IPS-11a (cell line): ENCODE results near the gene UBAC2.
"Not testable (repeated sequence)": the region's sequence is repeated elsewhere in the genome, so short reads cannot be mapped to it uniquely, and the experiment has no call there.

Source experiments
- H3K4me3 ChIP-seq: one replicate; pipeline ENCODE4 v1.5.1; 2013; ENCODE audit warnings: low read depth, low read length, control low read depth

The UBAC2 gene

DNA sequence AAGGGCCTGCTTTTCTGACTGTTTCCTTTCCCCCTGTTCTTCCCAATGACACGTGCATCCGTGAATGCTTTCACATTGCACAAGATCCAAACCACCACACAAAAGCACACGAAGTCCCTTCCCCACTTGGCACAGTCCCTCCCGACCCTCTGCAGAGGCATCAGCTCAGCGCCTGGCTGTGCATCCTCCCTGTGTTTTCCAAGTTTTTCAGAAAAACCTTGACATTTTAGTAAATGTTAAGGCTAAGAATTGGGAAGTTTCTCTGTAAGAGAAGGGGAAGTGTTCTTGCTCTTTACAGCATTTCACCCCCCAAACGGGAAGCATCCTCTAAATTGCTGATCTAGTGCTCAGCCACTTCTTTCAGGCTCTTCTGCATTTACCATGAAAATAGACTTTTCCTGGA, 206.1 kb downstream of the UBAC2 start:
- no peak overlapping the region for H3K4me3 ChIP-seq

DNA sequence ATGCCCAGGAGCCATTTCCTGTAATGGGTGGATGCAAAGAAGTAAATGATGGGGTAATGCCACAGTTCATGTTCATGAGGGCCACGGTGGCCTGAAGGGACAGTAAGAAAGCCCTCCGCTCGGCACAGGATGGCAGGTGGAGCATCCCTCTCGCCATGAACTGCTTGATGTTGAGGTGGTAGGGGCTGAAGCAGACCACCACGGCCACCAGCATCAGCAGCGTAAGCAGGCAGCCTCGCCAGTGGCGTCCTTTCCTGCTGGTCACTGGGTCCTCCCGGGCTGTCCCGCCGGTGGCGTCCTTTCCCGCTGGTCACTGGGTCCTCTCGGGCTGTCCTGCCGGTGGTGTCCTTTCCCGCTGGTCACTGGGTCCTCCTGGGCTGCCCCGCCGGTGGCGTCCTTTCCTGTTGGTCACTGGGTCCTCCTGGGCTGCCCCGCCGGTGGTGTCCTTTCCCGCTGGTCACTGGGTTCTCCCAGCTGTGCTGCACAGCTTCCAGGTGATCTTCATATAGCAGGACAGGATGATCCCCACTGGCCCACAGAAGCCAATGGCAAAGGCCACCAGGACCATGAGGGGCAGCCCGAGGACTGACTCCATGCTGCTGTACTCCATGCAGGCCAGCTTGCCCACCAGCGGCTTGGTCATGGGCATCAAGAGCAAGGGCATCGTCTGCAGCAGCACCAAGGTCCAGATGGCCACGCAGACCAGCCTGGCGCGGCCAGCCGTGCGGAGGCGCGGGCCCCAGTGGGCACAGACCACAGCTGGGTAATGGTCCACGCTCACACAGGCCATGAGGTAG, 207.4 kb downstream of the UBAC2 start:
- no peak overlapping the region for H3K4me3 ChIP-seq

DNA sequence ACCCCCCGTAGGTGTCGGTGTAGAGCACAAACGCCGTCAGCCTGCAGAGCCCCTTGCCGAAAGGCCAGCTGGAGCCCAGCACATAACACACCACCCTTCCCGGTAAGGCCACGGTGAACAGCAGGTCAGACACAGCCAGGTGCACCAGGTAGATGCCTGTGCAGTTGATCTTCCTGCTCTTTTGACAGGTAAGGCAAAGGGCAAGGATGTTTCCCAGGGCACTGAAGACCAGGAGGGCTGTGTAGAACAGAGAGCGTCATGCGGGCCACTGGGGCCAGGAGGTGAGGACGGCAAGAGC, 208.0 kb downstream of the UBAC2 start:
- no peak overlapping the region for H3K4me3 ChIP-seq

DNA sequence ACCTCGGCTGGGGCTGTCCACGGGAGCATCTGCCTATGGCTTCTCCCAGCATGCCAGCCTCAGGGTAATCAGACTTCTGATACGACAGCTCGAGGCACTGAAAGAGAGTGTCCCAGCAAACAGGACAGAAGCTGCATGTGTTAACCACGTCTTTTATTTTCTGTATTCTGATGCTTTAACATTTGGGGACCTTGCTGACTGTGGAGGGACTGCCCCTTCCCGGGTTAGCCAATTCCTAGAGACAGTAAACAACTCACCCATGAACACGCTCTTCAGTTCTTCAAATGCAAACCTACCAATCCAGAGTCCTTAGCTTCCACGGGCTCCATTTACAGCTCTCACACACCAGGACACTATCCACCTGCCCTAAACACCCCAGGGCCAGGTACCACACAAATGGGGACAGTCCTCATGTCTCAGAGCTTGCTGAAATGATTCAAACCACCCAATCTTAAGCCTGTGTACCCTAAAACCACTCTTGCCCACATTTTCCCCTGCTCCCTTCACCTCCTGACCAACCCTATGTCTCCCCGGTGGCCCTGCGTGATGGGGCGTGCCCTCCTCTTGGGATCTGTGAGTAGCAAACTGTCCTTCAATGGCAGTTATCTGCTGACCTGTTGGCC, 208.9 kb downstream of the UBAC2 start:
- not testable (repeated sequence) for H3K4me3 ChIP-seq

DNA sequence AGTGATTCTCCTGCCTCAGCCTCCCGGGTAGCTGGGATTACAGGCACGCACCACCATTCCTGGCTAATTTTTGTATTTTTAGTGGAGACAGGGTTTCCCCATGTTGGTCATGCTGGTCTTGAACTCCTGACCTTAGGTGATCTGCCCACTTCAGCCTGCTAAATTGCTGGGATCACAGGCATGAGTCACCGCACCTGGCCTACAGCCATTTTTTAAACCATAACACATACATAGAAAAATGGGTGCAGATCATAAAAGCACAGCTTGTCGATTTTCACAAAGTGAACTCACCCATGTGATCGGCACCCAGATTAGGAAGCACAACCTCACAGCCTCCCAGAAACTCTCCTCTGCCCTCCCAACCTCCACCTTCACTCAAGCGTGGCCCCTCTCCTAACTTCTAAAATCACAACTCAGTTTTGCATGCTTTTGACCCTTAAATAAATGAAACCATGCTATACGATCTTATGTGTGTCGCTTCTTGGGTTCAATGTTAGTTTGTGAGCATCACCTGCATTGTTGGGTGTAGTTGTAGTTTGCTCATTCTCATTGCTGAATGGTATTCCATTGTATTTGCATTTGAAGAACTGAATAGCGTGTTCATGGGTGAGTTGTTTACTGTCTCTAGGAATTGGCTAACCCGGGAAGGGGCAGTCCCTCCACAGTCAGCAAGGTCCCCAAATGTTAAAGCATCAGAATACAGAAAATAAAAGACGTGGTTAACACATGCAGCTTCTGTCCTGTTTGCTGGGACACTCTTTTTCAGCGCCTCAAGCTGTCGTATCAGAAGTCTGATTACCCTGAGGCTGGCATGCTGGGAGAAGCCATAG, 210.2 kb downstream of the UBAC2 start:
- H3K4me3 ChIP-seq, result not testable (repeated sequence)

DNA sequence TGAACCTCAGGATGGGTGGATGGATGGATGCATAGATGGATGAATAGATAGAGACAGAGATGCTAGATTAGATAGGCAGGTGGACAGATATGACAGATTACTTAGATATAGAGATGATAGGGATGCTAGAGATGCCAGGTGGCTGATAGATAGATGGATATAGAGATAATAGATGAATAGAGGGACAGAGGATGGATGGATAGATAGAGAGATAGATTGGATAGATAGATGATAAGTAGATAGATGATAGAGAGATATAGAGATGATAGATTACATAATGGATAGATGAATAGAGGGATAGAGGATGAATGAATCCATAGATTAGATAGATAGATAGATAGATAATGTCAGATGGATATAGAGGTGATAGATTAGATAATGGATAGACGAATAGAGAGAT, 212.2 kb downstream of the UBAC2 start:
- no peak overlapping the region for H3K4me3 ChIP-seq

DNA sequence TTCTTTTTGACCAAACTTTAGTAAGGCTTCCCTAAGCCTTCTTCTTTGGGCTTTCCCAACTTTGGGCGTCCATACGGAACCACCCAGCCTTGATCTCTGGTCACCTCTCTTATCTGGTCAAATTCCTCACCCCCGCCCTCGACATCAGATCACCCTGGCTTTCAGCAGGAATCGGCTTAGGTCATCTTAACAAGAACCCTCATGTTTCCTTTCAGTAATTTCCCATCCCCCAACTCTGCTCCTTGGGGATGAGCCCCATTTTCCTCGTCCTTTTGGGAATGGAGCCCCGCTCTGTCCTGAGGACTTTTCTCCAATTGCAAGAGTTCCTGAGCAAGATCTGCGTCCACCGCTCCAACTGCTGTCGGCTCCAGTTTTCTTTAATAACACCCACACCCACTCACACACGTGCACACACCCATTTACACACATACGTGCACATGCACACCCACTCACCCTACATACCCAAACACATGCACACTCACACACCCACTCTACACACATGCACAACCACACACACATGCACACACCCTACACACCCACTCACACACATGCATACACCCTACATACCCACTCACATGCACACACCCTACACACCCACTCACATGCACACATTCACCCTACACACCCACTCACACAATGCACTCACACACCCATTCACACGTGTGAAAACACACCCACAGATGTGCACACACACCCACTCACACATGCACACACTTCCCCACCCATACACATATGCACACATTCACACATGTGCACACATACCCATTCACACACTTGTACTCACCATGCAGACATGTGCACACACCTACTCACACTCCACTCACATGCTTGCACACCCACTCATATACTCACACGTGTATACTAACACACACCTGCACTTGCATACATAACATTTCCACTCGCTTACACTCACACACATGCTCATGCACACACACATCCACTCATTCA, 213.7 kb downstream of the UBAC2 start:
- no peak overlapping the region for H3K4me3 ChIP-seq

DNA sequence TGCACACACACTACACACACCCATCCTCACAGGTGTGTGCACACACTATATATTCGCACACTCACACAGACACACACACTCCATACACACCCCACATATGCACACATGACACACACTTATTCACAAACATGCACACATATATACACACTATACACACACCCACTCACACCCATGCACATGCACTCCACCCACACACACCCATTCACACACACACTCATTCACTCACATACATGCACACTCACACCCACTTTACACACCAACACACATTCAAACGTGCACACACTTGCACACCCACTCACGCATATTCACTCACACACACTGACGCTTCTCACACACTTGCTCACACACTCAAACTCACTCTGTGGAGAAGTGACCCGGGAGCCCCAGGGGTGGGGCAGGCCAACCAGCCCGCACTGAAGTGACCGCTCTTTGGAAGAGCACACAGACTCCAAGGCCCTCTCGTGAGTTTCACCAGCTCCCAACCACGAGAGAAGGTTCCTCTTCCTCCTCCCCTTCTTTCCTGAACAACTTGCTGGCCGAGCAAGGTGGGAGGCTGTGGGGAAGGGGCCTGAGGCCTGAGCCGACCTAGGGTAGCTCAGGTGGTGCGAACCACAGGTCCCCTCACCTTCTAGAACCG, 214.5 kb downstream of the UBAC2 start:
- no peak overlapping the region for H3K4me3 ChIP-seq

DNA sequence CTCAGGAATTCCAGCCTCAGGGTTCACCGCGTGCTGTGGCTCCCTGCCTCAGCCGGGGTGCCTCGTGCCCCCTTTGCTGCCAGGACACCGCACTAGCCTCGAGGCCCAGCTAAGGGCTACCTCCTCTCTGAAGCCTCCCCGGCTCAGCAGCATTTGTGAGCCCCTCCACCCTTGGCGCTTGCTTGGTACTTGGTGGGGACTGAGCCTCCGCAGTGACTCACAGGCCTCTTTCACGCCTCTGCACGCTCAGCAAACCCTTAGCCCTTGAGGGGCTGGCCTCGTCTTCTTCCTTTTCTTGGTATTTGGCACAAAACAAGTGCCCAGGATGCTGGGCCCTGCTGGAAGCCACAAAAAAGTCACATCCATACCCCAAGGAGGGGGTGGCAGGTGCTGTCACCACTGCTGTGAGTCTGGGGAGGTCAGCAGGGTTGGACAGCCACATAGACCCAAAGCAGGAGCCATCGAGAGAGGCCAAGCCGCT, 215.2 kb downstream of the UBAC2 start:
- H3K4me3 ChIP-seq, result no peak overlapping the region

DNA sequence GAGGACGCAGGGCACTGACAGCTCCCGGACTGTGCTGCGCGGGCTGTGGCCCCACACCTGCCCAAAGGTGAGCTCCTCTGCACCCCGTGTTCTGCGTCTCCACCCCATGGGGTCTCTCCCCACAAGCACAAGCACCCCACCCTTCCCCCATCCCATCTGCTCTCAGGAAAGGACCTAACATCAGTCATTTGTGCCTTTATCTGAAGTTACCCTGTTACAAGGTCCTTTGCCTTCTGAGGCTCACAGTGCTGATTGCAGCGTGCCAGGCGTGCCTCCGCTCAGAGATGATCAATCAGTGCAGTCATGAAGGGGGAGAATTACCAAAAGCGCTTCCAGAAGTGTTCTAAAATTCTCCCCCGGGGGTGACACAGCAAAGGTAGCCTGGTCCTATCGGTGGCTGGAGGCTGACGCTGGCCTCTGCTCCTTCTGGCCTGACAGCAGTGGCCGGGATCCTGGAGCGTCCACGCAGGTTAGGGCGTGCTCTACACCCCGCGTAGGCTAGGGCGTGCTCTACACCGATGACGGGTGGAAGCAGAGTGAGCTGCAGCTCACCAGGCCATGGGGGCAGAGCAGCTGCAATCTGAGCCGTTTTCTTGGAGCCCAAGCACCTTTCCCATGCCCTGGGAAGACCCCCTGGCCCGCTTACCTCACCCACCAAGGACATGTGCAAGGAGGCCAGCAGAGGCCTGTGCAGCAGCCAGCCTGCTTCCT, 215.9 kb downstream of the UBAC2 start:
- no peak overlapping the region for H3K4me3 ChIP-seq

DNA sequence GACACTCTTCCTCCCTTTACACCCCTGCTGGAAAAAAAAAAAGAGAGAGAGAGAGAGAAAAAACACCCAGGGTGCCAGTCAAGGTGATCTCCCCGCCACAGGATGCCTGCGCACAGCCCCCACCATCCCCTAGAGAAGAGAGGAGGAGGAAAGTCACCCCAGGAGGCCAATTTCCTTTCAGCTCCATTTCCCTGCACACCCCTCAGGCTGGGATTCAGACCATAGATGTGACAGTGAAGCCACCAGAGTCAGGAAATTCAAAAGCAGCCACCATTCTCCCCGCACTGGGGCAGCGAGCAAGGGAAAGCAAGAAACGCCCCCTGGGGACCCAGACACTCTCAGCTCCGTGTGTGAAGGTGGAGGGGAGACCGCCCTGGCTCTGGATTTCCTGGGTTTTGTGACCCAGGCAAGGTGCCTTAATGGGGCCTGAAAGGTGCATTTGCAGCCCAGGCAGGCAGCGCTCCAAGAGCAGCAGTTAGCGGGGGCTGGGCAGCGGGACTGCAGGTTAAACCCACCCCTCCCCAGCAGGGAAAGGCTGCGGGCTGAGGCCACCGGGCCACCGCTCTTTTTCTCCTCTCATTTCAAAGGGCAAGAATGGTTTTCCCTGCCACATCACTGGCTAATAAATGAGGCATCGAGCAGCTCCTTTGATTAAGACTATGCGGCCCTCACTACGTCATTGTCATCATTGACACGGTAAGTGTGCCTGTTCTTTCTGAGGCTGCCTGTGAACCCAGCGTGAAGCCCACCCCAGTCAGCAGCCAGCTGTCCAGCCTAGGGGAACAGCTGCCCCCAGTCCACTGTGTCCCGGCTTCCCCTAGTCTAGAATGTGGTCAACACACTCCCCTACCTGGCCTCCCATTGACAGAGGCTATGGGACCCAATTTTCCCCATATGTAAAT, 216.8 kb downstream of the UBAC2 start:
- no peak overlapping the region for H3K4me3 ChIP-seq

DNA sequence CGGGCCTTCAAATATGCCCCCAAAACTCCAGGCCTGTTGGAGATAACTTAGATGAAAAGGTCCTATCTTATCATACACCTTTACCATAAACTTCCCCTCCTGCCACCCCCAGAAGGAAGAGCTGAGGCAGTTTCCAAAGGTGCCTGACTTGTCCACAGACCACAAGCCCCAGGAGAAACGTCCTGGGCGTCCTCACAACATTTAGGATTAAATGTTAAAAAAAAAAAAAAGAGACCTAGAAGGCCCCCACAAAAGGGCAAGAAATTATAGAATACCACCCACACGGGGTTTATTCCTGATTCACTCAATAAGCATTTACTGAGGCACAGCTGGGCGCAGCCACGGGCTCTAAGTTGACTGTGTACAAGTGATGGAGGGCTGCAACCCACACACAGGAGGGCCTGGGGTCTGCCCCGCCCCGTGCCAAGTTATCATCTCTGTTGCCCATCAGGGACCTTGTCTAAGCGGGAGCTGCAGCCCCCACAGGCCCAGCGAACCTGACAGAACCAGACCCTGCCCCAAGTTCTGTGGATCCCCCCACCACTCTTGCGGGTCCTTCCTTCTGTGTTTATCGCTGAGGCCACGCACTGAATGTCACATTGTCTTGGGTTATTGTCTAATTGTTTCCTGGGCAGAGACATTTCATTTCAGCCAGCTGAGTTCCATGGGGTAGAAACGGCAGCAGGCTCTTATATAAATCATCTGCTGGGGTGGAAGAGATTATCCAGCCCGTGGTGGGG, 217.6 kb downstream of the UBAC2 start:
- no peak overlapping the region for H3K4me3 ChIP-seq

DNA sequence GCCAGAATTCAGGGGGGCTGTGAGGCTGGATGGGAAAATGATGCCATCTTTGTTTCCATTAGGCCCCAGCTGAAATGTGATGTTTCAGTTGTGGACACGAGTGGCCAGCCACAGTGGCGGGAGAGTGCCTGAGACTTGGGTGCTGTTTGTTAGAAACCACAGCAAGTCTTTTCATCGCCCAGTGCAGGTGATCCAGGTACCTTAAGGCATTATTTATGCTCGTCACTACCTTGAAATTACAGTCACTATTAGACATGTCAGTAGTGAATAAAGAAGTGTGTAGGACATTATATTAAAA, 218.1 kb downstream of the UBAC2 start:
- no peak overlapping the region for H3K4me3 ChIP-seq

DNA sequence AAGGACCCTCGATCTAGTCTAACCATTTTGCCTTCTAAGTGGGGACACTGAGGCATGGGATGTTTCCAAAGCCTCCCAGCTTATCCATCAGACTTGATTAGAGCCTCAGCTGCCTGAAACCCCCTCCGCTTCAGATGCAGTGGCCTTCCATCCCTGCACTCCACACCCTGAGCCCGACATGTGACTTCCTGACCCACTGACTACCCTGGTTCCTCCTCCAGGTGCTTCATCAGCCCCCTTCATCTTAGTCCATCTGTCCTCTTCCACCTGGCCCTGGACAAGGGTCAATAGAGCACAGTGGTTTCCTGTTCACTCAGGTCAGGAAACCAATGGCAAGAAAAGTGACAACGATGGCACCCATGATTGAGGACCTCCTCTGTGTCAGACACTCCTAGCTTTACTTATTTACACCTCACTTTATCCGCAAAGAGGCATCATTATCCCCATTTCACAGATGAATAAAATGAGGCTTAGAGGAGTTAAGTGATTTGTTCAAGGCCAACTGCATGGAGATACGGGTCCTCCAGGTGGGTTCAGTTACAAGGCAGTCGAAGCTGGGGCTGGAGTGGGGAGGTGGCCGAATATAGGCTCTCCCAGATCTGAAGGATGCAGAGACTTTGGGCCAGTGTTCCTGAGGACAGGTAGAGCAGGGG, 219.1 kb downstream of the UBAC2 start:
- H3K4me3 ChIP-seq, result no peak overlapping the region

DNA sequence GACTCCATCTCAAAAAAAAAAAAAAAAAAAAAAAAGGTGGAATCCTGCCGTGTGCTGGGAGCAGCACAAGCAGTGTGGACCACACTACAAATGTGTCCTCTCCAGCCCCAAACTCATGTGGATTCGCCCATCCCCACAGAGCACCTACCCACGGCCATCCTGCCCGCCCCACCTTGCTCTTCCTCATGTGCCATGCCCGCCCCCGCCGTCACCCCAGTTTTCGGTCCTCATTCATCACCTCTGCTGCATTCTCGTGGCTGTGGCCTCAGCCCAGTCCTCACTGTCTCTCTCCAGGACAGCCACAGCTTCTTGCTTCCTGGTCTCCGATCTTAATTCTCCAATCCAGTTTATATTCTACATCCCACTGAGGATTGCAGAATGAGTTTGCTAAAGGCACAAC, 220.6 kb downstream of the UBAC2 start:
- H3K4me3 ChIP-seq, result no peak overlapping the region

DNA sequence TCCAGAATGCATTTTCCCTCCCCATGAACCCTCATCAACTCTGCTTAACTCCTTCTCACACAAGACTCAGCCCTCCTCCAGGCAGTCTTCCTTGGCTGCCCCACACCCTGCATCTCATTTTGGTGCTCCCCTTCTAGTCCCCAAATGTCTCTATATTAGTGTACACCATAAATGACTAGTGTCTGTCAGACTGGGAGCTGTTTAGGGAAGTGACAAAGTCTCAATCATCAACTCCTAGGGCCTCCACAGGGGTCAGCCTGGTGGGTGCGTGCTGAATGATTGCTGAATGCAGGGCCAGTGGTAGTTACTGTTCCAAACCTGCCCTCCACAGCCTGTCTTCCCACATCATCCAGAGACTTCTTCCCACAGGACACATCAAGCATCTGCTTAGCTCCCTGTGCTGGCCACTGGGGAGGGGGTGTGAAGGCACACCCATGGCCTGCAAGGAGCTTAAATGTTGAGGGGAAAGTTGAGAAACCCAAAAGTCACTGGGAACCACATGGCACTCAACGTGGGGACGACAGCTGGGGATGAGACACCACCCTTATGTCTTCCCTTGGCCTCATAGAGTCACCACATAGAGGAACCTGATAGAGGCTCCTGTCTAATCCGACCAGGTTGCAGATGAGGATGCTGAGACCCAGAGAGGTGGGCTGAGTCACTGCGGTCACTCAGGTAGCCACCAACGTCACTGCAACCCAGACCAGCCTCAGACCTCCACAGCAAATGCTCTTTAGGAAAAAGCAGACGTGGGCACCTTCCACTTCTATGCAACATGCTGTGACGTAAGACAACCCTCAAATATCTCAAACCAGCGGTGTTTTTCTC, 221.3 kb downstream of the UBAC2 start:
- no peak overlapping the region for H3K4me3 ChIP-seq
